ENCODE data around the gene CGA. TPM values are rescaled to one million over a fixed set of nuclear protein-coding genes. Genes with fewer than 3 reads are reported as not detected.

CGA gene
- total RNA-seq, 2 donors from 2014 or later = not detected

- Mint-ChIP-seq H3K4me3 (no peak overlapping the region), H3K27me3 (peaks cover 8 to 11% of the 10 kb centered on the region in 2 donors), H3K27ac (no peak overlapping the region), H3K4me1 (ENCODE audit: low read depth in 2 of 2) (no peaks in the 10 kb centered on the region), H3K36me3 (no peaks in the 10 kb centered on the region), H3K9me3 (no peaks in the 10 kb centered on the region)
- DNase-seq (ENCODE audit: low spot score) (no peak), ATAC-seq (no peak)
Observed at GRCh38 chr6:87074101-87074621, 20.7 kb downstream of the CGA start.

GRCh38 chr6:87071683-87072082 lies 23.2 kb downstream of the CGA start:
- no peak overlapping the region for H3K4me3 Mint-ChIP-seq
- H3K36me3 Mint-ChIP-seq = no peaks in the 10 kb centered on the region
- ATAC-seq = no peak
- H3K27me3 Mint-ChIP-seq = peaks cover 10 to 11% of the 10 kb centered on the region in 2 donors
- no peak overlapping the region for H3K27ac Mint-ChIP-seq
- H3K4me1 Mint-ChIP-seq (ENCODE audit: low read depth in 2 of 2) = no peaks in the 10 kb centered on the region
- no peaks in the 10 kb centered on the region for H3K9me3 Mint-ChIP-seq
- no peak for DNase-seq (ENCODE audit: low spot score)

GRCh38 chr6:87070741-87071140 lies 24.2 kb downstream of the CGA start:
- no peaks in the 10 kb centered on the region for H3K36me3 Mint-ChIP-seq
- no peaks in the 10 kb centered on the region for H3K9me3 Mint-ChIP-seq
- H3K4me1 Mint-ChIP-seq (ENCODE audit: low read depth in 2 of 2) = no peaks in the 10 kb centered on the region
- H3K27me3 Mint-ChIP-seq = peaks cover 10 to 11% of the 10 kb centered on the region in 2 donors
- no peak for DNase-seq (ENCODE audit: low spot score)
- no peak for ATAC-seq
- H3K4me3 Mint-ChIP-seq = no peak overlapping the region
- H3K27ac Mint-ChIP-seq = no peak overlapping the region

GRCh38 chr6:87068795-87069194 lies 26.1 kb downstream of the CGA start:
- Mint-ChIP-seq H3K4me1 (ENCODE audit: low read depth in 2 of 2) (no peaks in the 10 kb centered on the region), H3K9me3 (no peaks in the 10 kb centered on the region)
- no peak for ATAC-seq

GRCh38 chr6:87066449-87067333 lies 28.2 kb downstream of the CGA start:
- no peak for ATAC-seq
- Mint-ChIP-seq H3K4me1 (ENCODE audit: low read depth in 2 of 2) (no peaks in the 10 kb centered on the region), H3K27me3 (peaks cover 14 to 34% of the 10 kb centered on the region in 2 donors), H3K27ac (no peak overlapping the region), H3K4me3 (peak overlapping the region; percentile 16), H3K36me3 (no peaks in the 10 kb centered on the region), H3K9me3 (no peaks in the 10 kb centered on the region)
- no peak for DNase-seq (ENCODE audit: low spot score)

More at GRCh38 chr6:87068795-87069194, 26.1 kb downstream of the CGA start:
- no peak for DNase-seq (ENCODE audit: low spot score)
- Mint-ChIP-seq H3K36me3 (no peaks in the 10 kb centered on the region), H3K4me3 (no peak overlapping the region), H3K27ac (no peak overlapping the region), H3K27me3 (peaks cover 10 to 18% of the 10 kb centered on the region in 2 donors)

DNA sequence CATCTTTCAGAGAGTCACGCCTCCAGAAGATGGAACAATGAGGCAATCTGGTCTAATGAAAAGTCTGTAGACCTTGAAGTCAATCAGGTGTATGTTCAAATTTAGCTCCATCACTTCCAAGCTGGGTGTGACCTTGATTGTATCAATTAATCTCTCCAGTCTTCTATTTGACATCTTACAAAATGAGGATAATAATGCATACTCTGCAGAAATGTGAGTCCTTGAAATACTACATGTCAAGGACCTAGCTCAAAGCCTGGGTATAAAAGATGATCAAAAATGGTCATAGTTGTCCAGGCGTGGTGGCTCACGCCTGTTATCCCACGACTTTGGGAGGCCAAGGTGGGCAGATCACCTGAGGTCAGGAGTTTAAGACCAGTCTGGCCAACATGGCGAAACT lies 29.8 kb downstream of the CGA start:
- DNase-seq (ENCODE audit: low spot score) = no peak
- no peak for ATAC-seq
- Mint-ChIP-seq H3K4me1 (ENCODE audit: low read depth in 2 of 2) (no peaks in the 10 kb centered on the region), H3K36me3 (no peaks in the 10 kb centered on the region), H3K9me3 (no peaks in the 10 kb centered on the region), H3K4me3 (no peak overlapping the region), H3K27me3 (peaks cover 12 to 27% of the 10 kb centered on the region in 2 donors), H3K27ac (no peak overlapping the region)

GRCh38 chr6:87059943-87060342 lies 35.0 kb downstream of the CGA start:
- H3K4me3 Mint-ChIP-seq = no peak overlapping the region
- DNase-seq (ENCODE audit: low spot score) = no peak
- no peaks in the 10 kb centered on the region for H3K36me3 Mint-ChIP-seq
- peaks cover 13 to 22% of the 10 kb centered on the region in 2 donors for H3K27me3 Mint-ChIP-seq
- H3K9me3 Mint-ChIP-seq = no peaks in the 10 kb centered on the region
- no peak overlapping the region for H3K27ac Mint-ChIP-seq
- no peaks in the 10 kb centered on the region for H3K4me1 Mint-ChIP-seq (ENCODE audit: low read depth in 2 of 2)
- peak in 1 of 2 donors; percentile 15 for ATAC-seq

DNA sequence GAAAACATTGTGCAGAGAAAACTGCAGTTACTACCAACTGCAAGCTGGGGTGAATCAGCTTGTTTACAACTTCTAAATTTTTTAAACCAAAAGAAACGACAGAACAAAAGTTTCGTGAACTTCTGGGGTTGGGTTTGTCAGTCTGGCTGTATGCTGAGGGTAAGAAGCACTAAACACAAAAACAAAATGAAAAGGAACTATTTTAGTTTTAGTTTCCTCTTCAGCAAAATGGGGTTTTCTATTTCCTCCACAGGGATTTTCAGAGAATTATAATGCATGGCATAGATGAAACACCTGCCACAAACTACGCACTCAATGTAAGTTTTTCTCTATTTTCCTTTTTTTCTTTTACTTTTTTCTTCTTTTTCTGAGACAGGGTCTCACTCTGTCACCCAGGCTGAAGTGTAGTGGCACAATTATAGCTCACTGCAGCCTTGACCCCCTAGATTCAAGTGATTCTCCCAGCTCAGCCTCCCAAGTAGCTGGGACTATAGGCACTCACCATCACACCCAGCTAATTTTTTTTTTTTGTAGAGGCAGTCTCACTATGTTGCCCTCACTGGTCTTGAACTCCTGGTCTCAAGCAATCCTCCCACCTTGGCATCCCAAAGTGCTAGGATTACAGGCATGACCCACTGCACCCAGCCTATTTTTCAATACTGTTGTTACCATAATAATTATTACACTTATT lies 40.6 kb downstream of the CGA start:
- H3K27ac Mint-ChIP-seq = no peak overlapping the region
- peaks cover 5 to 6% of the 10 kb centered on the region in 2 donors for H3K27me3 Mint-ChIP-seq
- no peaks in the 10 kb centered on the region for H3K36me3 Mint-ChIP-seq
- no peaks in the 10 kb centered on the region for H3K9me3 Mint-ChIP-seq
- no peak overlapping the region for H3K4me3 Mint-ChIP-seq
- DNase-seq (ENCODE audit: low spot score) = no peak
- ATAC-seq = no peak
- H3K4me1 Mint-ChIP-seq (ENCODE audit: low read depth in 2 of 2) = no peaks in the 10 kb centered on the region

DNA sequence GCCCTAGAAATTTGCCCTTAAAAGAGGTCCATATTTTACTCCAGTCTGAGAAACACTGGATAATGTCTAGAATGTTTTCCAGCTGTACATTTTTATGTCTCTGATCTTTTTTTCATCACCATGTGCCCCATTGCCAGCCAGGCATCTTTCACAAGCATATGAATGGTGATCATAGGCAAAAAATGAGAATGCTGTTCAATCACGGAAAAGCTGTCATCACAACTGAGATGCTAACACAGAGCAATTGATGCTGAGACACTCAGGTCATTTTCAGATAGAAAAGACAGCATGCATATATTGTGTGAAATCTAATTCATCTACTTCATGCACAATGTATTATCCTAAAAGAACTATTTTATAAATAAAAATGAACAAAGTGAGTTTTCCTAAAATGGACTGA lies 41.6 kb downstream of the CGA start:
- ATAC-seq (no peak), DNase-seq (ENCODE audit: low spot score) (no peak)
- Mint-ChIP-seq H3K9me3 (no peaks in the 10 kb centered on the region), H3K27me3 (peaks cover 14 to 15% of the 10 kb centered on the region in 2 donors), H3K4me1 (ENCODE audit: low read depth in 2 of 2) (no peaks in the 10 kb centered on the region), H3K36me3 (no peaks in the 10 kb centered on the region), H3K4me3 (no peak overlapping the region), H3K27ac (no peak overlapping the region)

GRCh38 chr6:87049779-87050178 lies 45.1 kb downstream of the CGA start:
- ATAC-seq = no peak
- no peak for DNase-seq (ENCODE audit: low spot score)
- H3K27me3 Mint-ChIP-seq = peaks cover 11 to 23% of the 10 kb centered on the region in 2 donors
- no peaks in the 10 kb centered on the region for H3K36me3 Mint-ChIP-seq
- no peaks in the 10 kb centered on the region for H3K4me1 Mint-ChIP-seq (ENCODE audit: low read depth in 2 of 2)
- H3K9me3 Mint-ChIP-seq = no peaks in the 10 kb centered on the region
- no peak overlapping the region for H3K27ac Mint-ChIP-seq
- no peak overlapping the region for H3K4me3 Mint-ChIP-seq

- Mint-ChIP-seq H3K36me3 (no peaks in the 10 kb centered on the region), H3K4me3 (no peak overlapping the region), H3K9me3 (no peaks in the 10 kb centered on the region), H3K27ac (no peak overlapping the region), H3K4me1 (ENCODE audit: low read depth in 2 of 2) (no peaks in the 10 kb centered on the region), H3K27me3 (peaks cover 11 to 30% of the 10 kb centered on the region in 2 donors)
- DNase-seq (ENCODE audit: low spot score) = no peak
- no peak for ATAC-seq
Observed at GRCh38 chr6:87045521-87046075, 49.3 kb downstream of the CGA start.

- Mint-ChIP-seq H3K4me1 (ENCODE audit: low read depth in 2 of 2) (no peaks in the 10 kb centered on the region), H3K36me3 (no peaks in the 10 kb centered on the region), H3K9me3 (peaks cover 7% of the 10 kb centered on the region), H3K27ac (no peak overlapping the region), H3K4me3 (no peak overlapping the region), H3K27me3 (peaks cover 2 to 15% of the 10 kb centered on the region in 2 donors)
- no peak for ATAC-seq
- DNase-seq (ENCODE audit: low spot score) = no peak
Observed at GRCh38 chr6:87040729-87041128, 54.2 kb downstream of the CGA start.

Data from natural killer cell treated with Interleukin-12 subunit alpha and Interleukin-12 subunit beta and Interleukin-15 and Interleukin-18, amount 100 ng/mL, for 72 hours (primary cell).